Suppressor macrophage (primary cell): ENCODE data around the gene TNFRSF14.
A peak's percentile ranks its signal among the peaks of the same experiment; 100 is the strongest.
"Not testable (repeated sequence)": the region's sequence is repeated elsewhere in the genome, so short reads cannot be mapped to it uniquely, and the experiment has no call there.

Experiments used
- DNase-seq, 4 experiments: peaks; one replicate each; pipeline ENCODE4 v3.0.0-alpha.2; 2020 to 2022

TNFRSF14 gene

DNA sequence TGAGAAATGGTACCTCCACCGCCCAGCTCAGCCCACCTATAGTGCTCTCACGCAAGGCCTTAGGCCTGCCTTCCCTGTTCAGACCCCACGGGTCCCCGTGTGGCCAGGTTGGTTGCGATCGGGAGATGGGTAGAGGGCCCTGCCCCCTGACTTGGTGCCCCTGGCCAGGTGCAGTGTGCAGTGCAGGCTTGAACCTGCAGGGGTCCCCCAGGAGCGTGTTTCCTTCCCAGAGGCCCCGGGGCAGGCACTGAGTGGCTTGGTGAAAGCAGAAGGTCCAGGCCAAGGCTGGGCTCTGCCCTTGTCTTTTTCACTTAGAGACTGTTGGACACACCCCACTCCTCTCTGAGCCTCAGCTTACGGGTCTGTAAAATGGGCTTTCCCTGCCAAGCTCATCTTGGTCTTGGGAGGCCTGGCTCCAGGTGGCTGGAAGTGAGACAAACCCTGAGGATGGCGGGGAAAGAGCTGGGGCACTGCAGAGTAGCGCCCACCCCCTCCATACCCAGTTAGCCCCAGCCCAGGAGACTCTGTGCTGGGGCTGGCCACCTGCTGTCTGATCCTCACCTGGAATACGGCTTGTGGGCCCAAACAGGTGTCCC is 16.8 kb upstream of the TNFRSF14 start:
- peak in 3 of 4 experiments; percentile 28 to 50 (median 37) for DNase-seq

DNA sequence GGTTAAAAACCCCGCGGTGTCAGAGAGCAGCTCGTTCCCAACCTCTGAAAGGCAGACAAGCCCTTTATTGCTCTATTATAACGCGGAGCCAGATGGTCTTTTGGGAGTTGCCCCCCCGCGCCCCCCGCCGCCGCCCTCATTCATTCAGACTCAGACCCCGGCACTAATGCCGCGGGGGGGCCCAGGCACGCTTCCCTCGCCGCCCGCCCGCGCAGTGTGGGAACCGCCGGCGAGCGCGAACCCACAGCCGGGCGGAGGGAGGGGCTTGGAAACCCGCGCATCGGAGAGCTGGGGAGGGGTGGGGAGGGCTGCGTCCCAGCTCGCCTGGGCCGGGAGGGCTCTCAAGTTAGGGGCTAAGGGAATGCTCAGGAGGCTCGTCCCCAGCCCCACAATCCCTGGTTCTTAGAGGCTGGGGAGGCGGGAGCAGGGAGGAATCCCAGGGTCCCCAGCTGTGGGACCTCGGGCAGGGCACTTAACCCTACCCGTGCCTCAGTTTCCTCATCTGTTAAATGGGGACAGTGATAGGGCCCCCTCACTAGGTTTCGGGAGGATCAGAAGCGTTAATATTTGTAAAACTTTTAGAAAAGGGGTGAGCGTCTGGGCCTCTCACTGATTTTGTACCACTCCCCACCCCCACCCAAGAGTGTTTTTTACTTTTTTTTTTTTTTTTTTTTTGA is 15.2 kb upstream of the TNFRSF14 start:
- no peak for DNase-seq

DNA sequence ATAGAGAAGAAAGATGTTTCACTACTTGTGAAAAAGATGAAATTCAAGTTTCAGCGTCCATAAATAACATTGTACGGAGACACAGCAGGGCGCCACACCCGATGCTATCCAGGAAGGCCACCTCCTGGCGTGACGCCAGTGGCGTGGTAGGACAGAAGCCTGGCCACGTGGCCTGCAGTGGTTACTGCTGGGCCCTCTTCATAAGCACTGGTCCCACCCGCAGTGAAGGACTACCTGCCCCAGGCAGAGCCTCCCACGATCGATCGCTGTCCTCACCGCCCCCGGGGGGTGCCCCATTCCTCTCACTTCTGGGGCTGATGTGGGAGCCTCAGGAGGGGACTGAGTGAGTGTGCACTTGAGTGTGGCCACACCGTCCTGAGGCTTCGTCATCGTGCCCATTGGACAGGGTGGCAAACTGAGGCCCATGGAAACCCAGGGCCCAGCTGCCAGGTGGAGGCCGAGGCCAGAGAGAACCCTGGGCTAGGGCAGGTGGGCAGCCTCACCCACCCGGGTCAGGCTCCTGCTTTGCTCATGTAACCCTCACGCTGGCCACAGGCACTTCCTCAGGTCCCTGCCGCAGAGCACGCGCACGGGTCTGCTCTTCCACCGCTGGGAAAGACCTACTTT is 14.4 kb upstream of the TNFRSF14 start:
- no peak for DNase-seq

DNA sequence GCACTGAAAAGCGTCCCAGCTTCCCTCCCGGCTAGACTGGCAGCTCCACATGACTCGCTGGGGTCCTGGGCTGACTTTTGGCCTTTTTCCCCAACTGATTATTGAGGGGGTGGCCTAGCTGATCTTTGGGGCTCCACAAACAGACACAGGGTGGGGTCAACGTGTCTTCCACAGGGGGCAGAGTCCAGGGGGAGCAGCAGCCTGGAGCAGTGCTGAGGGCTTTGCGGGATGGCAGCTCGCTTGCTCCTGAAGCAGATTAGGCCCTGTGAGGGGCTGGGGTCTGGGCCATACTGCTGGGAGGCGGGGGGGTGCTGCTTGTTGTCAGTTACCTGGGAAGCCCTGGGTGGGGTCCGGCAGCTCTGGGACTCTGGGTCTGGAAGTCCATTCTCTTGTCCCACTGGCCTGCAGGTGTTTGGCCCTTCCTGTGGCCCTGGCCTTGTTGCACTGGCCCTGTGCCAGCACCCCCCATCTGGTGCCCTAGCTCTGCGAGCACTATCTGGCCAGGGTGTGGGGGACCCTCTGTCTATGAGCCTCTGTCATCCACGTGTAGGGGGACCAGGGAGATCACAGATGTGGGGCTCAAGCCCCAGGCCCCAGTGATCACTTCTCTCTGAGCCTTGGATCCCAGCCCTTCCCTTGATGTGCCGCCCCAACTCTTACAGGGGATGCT is 13.8 kb upstream of the TNFRSF14 start:
- no peak for DNase-seq

DNA sequence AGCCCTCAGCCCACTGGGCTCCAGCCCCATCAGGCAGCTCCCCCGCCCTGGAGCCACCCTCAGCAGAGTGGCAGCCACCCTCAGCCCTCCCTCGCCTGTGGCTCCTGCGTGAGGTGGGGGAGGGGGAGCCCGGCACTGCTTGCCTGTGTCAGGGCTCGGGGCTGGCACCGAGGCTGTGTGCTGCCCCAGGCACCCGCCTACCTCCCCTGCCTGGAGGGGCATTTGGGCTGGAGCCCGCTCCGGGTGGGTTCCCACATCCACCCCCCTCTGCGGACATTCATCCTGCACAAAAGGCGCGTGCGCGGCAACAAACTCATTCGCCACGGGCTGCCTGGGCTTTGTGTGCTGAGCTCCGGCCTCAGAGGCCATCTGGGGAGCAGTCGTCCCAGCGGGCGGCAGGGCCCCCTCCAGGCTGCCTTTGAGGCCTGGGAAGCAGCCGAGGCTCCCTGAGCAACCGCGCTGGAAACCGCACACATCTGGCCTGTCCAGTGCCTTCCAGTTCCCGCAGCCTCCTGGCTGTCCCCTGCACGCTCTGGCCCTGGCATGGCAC is 12.6 kb upstream of the TNFRSF14 start:
- no peak for DNase-seq

DNA sequence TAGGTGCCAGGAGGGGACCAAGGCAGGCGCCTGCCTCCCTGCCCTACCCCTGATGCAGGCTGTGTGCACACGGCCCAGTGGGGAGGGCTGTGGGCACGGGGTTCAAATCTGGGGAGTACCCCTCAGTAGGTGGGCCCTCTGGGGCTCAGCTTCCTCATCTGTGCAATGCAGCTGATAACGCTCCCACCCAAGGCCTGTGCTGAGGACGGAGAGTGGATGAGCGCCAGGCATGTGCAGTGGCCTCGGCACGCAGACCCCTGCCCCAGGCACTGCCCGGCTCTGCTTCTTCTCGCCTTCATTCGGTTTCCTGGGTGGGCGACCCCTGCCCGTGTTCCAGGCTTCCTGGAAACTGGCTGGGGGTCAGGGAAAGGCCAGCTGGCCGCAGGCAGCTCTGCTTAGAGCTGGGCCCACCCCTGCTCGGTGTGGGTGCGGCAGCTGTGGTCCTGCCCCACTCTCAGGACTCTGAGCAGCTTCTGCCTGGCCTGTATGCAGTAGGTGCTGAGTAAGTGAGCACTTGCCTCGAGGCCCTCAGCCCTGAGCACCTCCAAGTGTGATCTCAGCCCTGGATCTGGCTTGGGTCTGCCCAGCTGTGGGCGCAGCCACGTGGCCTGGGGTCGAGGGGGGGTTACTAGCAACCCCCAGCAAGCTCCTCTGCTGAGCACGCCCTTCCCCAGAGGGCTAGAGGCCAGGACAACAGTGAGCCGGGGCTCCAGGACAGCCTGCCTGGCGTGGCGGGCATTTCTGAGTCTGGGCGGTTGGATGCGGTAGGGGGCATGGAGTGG is 11.9 kb upstream of the TNFRSF14 start:
- DNase-seq, result no peak

DNA sequence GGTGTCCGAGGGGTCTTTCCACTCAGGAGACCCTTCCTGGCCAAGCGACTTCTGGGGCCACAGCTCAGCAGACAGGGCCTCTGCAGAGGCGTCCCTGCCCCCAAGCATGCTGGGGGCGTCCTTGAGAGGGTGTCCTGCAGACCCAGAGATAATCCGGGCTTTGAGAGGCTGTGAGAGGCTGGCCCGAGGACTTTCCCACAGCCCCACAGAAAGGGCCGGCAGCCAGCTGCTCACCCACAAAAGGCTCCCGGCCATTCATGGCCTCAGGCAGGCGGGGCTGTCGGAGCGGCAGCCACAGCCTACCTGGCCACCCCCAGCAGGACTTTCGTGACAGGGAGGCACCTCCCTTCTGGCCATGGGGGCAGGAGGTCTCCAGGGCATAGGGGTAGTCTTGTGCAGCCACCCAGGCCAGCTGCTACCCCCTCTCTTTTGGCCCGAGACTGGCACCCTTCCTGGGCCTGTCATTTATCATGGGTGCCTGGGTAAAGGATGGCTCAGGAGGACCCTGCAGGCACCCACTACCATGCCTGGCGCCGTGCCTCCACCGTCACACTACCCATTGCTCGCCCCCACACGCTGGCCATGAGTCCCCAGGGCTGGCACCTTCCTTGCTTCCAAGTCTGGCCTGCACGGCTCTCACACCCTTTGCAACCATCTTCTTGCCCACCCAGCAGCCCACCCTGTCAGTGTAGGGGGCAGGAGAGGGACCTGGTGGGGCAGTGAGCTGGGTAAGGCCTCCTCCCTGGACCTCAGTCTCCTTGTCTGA is 11.1 kb upstream of the TNFRSF14 start:
- no peak for DNase-seq

DNA sequence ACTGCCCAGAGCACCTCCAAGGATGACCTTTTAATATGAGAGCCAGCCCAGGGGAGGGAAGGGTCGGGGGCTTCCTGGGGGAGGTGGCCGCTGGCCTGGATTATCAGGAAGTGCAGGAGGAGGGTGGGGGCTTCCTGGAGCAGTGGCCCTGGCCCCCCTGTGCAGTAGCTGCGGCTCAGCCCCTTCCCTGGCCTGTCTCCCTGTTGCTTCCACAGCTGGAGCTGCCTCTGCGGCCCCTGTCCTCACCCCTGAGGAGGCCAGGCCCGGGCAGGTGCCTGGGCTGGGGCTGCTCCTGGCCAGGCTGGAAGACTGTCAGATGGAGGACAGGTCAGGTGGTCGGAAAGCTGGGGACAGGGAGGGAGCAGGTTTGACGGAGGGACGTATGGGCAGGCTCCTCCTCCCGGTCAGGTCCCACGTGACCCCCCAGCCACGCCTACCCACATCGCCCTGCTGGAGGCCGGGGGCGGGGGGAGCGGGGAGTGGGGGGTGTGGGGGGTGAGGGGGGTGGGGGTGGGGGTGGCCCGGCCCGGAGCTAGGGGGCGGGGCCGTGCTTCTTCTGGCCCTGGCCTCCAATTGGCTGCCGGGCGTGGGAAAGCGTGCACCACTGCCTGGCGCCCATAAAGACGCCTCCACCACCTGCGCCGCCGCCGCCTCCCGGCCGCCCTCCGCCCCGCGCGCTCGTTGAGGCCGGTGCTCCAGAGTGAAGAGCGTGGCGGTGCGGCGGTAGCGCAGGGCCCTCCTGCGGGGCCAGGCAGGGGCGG is 10.2 kb upstream of the TNFRSF14 start:
- peak; percentile 84 to 96 (median 90) for DNase-seq

DNA sequence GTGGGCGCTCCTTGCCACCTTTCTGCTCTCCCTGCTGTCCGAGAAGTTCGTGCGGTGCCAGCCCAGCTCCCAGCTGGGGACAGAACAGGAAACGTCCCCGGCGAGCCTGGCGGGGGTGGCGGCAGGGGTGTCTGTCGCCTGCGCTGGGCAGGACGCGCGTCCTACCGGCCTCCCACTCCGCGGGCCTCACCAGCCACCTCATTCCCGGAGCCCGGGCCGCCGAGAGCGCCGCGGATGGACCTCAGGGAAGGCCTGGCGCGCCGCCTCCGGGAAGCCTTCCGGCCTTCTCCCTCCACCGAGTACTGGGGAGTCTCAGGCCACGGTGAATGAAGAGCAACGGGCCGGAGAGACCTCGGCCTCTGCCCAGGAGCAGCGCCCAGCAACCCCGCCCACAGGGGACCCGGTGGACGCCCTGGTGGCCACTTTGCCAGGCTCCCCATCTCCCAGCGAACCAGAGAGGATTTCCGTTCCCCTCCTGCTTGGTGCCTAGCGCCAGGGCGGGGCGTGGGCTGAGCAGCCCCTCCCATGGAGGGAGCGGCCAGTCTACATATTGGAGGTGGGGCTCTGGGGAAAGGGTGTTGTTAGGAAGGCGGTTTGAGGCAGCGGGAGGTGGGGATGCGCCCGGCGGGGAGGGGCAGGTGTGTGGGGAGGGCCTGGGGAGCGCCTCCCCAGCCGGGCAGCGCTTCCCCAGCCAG is 9.5 kb upstream of the TNFRSF14 start:
- peak; percentile 92 to 97 (median 96) for DNase-seq

DNA sequence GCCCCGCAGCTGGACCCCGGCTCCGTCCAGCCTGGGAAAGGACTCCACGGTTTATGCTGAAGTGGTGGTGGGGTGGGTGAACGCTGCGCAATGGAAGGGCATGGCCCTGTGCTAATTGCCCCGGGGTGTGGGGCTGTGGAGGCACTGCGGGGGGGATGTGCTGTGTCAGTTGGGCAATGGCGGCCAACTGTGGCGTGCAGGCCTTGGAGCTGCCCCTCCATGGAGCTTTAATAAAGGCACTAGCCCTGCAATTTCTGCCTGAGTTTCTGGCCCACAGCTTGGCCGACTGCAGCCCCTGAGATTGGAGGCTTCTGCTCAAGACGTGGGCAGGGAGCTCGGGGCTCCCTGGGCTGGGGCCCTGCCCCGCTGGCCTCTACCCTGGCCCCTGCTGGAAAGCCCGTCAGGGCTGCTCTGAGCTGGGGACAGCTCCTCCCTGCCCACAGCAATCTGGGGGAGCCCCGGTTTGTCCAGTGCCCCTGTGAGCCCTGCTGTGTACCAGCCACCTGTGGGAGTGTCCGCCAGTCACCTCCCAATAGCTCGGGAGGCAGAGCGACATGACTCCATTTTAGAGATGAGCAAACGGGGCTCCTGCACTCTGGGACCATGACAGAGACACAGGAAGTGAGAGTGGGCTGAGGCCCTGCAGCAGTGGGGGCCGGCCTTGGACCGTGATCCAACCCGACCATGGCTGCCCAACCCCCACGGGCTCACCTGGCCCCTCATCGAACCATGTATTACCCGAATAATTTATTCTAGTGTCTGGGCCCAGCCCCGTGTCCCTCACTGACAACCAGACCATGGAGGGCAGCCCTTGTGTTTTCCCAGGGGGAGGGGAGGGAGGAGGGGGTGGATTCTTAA is 8.7 kb upstream of the TNFRSF14 start:
- peak; percentile 41 to 75 (median 68) for DNase-seq

DNA sequence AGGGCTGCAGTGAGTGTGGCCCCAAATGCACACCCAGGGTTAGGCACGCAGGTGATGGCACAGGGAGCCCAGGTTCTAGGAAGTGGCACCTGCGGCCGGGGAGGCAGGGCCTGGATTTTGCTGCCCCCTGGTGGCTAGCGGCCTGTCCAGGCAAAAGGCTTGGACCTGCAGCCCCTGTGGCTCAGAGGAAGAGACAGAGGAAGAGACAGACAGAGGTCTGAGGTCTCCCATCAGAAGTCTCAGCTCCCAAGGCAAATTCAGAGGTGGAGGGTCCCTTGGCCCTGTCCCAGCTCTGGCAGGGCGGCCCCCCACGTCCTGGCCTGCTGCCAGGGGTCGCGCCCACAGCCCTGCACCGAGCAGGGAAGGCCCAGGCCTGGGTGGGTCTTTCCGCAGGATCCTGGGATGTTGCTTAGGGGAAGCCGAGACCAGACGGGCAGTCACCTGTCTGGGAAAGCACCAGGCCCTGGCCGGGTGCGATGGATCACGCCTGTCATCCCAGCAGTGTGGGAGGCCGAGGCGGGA is 8.0 kb upstream of the TNFRSF14 start:
- peak; percentile 78 to 91 (median 84) for DNase-seq

DNA sequence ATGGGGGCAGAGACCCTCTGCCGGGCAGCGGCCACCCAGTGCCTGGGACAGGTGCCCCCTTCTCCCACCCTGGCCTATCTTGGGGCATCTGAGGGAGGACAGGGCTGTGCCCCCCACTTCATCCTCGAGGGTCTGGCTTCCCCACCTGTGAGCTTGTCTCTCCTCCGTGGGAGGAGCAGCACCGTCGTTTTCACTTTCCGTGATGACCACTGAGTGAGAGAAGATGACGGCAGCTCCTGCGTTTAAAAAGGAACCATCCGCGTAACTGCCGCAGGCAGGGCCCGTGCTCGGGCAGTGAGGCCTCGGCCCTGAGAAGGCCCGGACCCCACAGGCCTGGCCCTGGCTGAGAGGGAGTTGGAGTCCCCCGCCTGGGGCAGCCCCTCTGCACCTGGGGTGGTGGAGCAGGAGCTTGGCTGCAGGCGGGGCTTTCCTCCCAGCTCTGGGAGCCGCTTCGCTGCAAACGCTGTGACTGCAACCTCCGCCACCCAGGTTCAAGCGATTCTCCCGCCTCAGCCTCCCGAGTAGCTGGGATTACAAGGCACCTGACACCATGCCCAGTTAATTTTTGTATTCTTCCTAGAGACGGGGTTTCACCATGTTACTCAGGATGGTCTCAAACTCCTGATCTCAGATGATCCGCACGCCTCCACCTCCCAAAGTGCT is 6.7 kb upstream of the TNFRSF14 start:
- DNase-seq, result not testable (repeated sequence)

DNA sequence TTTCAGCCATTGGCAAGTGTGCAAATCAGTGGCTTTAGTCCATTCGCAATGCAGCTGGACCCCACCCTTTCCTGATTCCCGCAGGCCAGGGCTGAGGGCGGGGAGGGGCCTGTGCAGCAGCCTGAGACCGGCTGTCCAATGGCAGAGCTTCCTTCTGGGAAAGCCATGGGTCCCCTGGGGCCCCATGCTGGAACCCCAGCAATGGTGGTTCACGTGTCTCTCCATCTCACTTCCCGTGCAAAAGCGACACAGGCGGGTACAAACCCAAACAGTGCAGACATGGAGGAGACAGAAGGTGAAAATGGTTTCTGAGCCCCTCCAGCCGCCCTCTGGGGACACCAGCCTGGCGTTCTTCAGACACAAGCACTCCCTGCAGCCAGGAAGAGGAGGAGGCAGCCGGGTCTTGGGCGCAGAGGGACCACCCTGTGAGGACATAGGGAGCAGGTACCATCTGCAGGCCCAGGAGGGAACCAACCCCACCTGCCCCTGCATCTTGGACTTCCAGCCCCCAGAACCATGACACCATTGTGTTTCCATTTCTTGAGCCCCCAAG is 5.8 kb upstream of the TNFRSF14 start:
- not testable (repeated sequence) for DNase-seq

DNA sequence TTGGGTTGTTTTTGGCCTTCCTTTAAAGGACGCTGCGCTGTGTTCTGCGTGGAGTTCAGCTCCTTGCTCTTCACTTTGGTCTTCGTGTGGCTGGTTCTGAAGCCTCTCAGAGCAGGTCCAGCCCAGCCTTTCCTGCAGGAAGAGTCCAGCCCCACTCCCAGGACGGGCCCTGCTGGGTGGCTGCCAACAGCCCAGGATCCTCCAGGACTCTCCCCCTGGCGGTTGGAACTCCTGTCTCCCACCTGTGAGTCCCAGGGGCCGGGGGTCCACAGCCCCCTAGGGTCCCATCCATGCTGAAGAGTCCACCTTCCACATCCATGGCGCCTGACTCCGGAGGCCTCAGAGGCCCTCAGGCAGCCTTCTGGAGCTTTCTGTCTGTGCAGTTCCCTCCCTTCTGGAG is 4.6 kb upstream of the TNFRSF14 start:
- not testable (repeated sequence) for DNase-seq

DNA sequence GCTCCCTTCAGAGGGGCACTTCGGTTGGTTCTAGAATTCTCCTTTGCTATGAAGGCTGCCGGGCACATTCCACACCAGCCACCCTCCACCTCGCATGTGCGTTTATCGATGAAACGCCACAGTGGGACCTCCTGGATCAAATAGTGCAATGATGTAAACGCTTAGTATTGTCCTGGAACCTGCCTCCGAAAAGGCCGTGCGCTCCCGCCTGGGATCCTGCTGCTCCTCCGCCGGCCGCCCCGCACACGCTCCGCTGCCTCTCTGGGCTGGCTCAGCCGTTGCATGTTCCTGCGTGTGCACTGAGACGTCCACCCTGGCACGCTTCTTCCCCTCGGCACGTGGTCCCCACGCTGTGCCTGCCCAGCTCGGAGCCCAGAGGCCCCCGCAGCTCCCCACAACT is 4.0 kb upstream of the TNFRSF14 start:
- no peak for DNase-seq

DNA sequence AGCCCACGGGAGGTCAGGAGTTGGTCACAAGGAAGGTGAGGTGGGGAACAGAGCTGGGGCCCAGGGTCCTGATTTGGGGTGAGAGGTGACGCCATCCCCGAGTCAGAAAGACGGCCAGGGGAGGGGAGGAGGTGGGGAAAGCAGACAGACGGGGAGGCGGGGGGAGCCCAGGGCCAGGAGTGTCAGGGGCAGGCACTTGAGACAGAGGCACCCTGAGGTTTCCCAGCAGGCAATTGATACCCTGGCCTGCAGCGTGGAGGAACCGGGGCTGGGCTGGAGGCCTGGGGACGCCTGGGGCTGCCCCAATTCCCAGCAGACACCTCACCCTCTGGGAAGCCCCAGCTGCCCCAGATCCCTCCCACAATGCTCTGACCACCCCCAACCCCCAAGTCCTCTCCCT is 3.1 kb upstream of the TNFRSF14 start:
- not testable (repeated sequence) for DNase-seq

DNA sequence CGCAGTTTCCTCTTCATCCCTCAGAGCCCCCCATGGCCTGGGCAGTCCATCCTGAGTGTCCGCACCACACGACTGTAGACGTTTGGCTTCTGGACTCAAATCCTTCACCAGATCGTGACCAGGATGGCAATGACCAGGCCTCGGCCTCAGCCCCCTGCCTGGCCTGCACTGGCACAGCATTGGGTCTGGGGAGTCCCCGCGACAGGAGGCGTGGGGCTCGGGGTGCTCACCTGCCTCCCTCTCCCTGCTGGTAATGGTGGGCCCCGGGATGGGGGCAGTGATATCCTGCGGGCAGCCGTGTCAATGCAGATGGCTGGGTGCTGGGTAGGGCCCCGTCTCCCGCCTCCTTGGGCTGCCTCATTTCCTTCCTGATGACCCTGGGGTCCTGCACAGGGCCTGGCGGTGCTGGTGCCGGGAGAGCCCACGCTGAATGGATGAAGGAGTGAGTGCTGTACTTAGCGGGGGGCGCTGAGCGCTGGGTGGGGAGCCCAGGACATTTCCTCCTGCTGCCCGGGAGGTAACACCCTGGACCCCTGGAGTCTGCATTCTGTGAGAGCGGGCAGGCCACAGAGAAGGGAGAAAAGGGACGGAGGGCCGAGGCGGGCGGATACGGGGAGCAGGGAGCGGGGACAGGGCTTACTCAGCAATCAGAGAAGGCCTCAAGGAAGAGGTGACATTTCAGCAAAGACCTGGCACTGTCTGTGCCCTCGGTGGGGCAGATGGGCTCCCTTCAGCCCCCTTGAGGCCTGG is 2.1 kb upstream of the TNFRSF14 start:
- no peak for DNase-seq
